Peyer's patch (tissue), 4 donors: Measurements from ENCODE around the gene CREB1. TPM values are rescaled to one million over a fixed set of nuclear protein-coding genes. Genes with fewer than 3 reads are reported as not detected.
"Not testable (repeated sequence)": the region's sequence is repeated elsewhere in the genome, so short reads cannot be mapped to it uniquely, and the experiment has no call there.

Source experiments
- DNase-seq, 3 donors: peaks; one replicate each; pipeline ENCODE4 v3.0.0-alpha.2; 2017 to 2019
- H3K27ac ChIP-seq, 4 donors: fragments of 200-600 bp; sonication (generic); one replicate each; pipeline ENCODE4 v1.5.1; 2016 to 2019
- H3K27me3 ChIP-seq, 2 donors: fragments of 200-600 bp; sonication (generic); one replicate each; pipeline ENCODE4 v1.5.1; 2019
- H3K36me3 ChIP-seq, 3 donors: fragments of 200-600 bp; sonication (generic); one replicate each; pipeline ENCODE4 v1.5.1; 2016 to 2019
- H3K4me1 ChIP-seq, 4 donors: fragments of 200-600 bp; sonication (generic); one replicate each; pipeline ENCODE4 v1.5.1; 2016 to 2019
- H3K4me3 ChIP-seq, 4 donors: fragments of 200-600 bp; sonication (generic); 1 replicate in 3 of 4; 2 replicates in 1 of 4; pipeline ENCODE4 v1.5.1; 2016 to 2019; ENCODE audit warnings: mild to moderate bottlenecking in 1 of 4
- H3K9me3 ChIP-seq, 4 donors: fragments of 200-600 bp; sonication (generic); one replicate each; pipeline ENCODE4 v1.5.1; 2016 to 2019; ENCODE audit warnings: mild to moderate bottlenecking in 1 of 4
- POLR2A ChIP-seq, 2 donors: fragments of 450-650 bp; IDR thresholded peaks; one replicate each; pipeline ENCODE4 v1.5.1; 2017; ENCODE audit warnings: antibody characterized with exemption in 2 of 2, mild to moderate bottlenecking in 2 of 2, moderate library complexity in 2 of 2
- total RNA-seq, 4 donors: library from RNA; depleted of rRNA; stranded (reverse); fragments of >200 nt; gene quantifications; one replicate each; pipeline ENCODE4 v1.1.0, GENCODE V29; 2016
- TF ChIP-seq, protein P1 (sequence below), 6 experiments: fragments of 450-650 bp in 4 of 6; fragments of 200-600 bp in 2 of 6; sonication (generic) in 1 of 6; IDR thresholded peaks; one replicate each; pipeline ENCODE4 v1.5.1; 2017 to 2019; ENCODE audit warnings: antibody characterized with exemption in 6 of 6, mild to moderate bottlenecking in 3 of 6, moderate library complexity in 1 of 6

Gene CREB1
- total RNA-seq, 4 donors from 2014 or later, result 27.9 to 97.4 (median 54.6) TPM

- DNase-seq, result no peak
- Histone ChIP-seq H3K27me3 (no peaks in the 10 kb centered on the region), H3K9me3 (no peaks in the 10 kb centered on the region), H3K4me1 (no peaks in the 10 kb centered on the region), H3K4me3 (no peak overlapping the region), H3K36me3 (no peaks in the 10 kb centered on the region), H3K27ac (no peak overlapping the region)
- TF ChIP-seq POLR2A (IDR thresholded peaks at IDR 0.05), result no peak
- TF ChIP-seq, protein P1, sequence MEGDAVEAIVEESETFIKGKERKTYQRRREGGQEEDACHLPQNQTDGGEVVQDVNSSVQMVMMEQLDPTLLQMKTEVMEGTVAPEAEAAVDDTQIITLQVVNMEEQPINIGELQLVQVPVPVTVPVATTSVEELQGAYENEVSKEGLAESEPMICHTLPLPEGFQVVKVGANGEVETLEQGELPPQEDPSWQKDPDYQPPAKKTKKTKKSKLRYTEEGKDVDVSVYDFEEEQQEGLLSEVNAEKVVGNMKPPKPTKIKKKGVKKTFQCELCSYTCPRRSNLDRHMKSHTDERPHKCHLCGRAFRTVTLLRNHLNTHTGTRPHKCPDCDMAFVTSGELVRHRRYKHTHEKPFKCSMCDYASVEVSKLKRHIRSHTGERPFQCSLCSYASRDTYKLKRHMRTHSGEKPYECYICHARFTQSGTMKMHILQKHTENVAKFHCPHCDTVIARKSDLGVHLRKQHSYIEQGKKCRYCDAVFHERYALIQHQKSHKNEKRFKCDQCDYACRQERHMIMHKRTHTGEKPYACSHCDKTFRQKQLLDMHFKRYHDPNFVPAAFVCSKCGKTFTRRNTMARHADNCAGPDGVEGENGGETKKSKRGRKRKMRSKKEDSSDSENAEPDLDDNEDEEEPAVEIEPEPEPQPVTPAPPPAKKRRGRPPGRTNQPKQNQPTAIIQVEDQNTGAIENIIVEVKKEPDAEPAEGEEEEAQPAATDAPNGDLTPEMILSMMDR (IDR thresholded peaks at IDR 0.05), result no peak
Measured at GRCh38 chr2:207643892-207644291, 114.1 kb downstream of the CREB1 start.

DNA sequence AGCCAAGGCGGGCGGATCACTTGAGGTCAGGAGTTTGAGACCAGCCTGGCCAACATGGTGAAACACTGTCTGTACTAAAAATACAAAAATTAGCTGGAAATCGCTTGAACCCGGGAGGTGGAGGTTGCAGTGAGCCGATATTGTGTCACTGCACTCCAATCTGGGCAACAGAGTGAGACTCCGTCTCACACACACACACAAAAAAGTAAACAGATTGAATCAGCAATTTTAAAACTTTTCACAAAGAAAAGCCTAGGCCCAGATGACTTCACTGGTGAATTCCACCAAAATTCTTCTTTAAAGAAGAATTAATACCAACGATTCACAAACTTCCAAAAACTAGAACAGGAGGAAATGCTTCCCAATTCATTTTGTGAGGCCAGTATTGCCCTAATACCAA lies 116.8 kb downstream of the CREB1 start:
- H3K27me3 ChIP-seq, H3K36me3 ChIP-seq, H3K4me1 ChIP-seq, H3K4me3 ChIP-seq, H3K9me3 ChIP-seq, H3K27ac ChIP-seq, DNase-seq: not testable (repeated sequence)

Other genes with a start within 250 kb of the CREB1 start
- gene METTL21A, start 95.4 kb downstream of the CREB1 start, total RNA-seq, result 10 to 100 TPM in 2 of 4 donors, 1 to 10 TPM in 2; 7.0 to 23.1 (median 9.0) TPM
- 10 to 100 TPM; 11.6 to 22.6 (median 18.4) TPM for gene CCNYL1, start 181.7 kb downstream of the CREB1 start, total RNA-seq
- gene FZD5, start 239.9 kb downstream of the CREB1 start, total RNA-seq, result 10 to 100 TPM; 11.6 to 81.4 (median 63.8) TPM